Muscle of back (tissue), 13 donors: Measurements from ENCODE around the gene SDCBP2. TPM values are rescaled to one million over a fixed set of nuclear protein-coding genes. Genes with fewer than 3 reads are reported as not detected.

Experiments
- DNase-seq, 3 donors: peaks; one replicate each; pipeline versions ENCODE4 v3.0.0 to v3.0.0-alpha.2; 2013
- long read RNA-seq, 9 donors: transcript quantifications; one replicate each; lab custom pipeline, GENCODE V29; 2026
- polyA plus RNA-seq, 10 donors: library from polyadenylated mRNA; unstranded; fragments of 120-200 nt; gene quantifications; one replicate each; pipeline ENCODE4 v1.2.1, GENCODE V29; 2013; ENCODE audit not compliant: insufficient read length in 10 of 10

The SDCBP2 gene
- 1 to 10 TPM in 9 of 10 donors, under 1 TPM in 1; 0.83 to 2.7 (median 1.8) TPM for polyA plus RNA-seq
- long read RNA-seq, donor 1 = 0 reads
- long read RNA-seq, donor 2 = 0 reads
- long read RNA-seq, donor 3 = 0 reads
- long read RNA-seq, donor 4, partial matches to known transcripts = 0 of 1 reads
- long read RNA-seq, donor 4, other reads (novel, unspliced or antisense) = 0 of 1 reads
- long read RNA-seq, donor 5, partial matches to known transcripts = 0 of 1 reads
- long read RNA-seq, donor 5, other reads (novel, unspliced or antisense) = 0 of 1 reads
- long read RNA-seq, donor 6, partial matches to known transcripts = 0 of 1 reads
- long read RNA-seq, donor 6, other reads (novel, unspliced or antisense) = 0 of 1 reads
- long read RNA-seq, donor 7 = 0 reads
- long read RNA-seq, donor 8, partial matches to known transcripts = 0 of 1 reads
- long read RNA-seq, donor 8, other reads (novel, unspliced or antisense) = 0 of 1 reads
- long read RNA-seq, donor 9 = 0 reads

DNA sequence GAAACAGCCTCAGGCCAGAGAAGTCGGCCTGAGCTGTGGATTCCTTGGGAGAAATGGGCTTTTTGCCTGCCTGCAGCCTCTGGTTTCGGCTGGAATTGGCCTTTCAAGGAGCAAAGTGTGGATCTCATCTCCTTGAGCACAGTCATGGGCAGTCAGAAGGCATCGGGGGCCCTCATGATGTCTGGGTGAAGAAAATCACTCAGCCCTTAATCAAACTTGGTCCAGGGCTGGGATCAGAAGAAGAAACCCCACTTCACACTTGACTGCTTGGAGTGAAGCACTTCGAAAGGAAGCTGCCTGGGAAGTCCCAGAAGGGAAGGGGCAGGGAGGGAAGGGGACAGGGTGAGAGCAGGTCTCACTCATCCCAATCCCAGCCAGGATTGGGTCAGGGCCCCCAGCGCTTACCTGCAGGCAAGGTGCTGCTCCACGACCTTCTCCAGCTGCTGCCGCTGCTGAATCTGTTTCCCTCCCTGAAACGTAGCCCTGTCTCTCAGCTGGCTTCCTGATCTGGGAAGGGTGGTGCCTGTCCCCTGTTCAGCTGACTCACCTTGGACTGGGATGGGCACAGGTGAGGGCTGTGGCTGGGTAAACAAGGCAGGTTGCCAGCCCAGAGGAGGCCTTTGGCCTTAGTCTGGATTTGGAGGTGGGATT is at the start of gene SDCBP2:
Gene SDCBP2, minus strand, starts transcription at position 460 of the 651 bp plus-strand sequence. CDS start 8,723 bp downstream, outside the sequence.
- no peak for DNase-seq

DNA sequence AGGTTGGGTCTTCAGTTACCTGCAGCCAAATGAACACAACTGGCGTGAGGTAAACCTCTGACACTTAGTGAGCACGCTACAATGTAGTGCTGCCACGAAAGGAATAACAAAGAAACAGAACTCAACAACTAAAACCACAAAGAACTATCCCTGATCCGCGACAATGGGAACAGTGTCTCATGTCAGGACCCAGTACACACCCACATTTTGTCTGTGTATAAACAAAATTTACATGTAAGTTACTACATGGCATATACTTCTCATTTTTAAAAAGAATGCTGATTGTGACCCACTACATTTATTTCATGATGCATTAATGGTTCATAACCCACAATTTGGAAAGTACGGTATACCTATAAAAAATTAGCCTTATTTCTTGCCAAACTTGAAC is 49.8 kb upstream of the SDCBP2 start:
- DNase-seq = no peak

DNA sequence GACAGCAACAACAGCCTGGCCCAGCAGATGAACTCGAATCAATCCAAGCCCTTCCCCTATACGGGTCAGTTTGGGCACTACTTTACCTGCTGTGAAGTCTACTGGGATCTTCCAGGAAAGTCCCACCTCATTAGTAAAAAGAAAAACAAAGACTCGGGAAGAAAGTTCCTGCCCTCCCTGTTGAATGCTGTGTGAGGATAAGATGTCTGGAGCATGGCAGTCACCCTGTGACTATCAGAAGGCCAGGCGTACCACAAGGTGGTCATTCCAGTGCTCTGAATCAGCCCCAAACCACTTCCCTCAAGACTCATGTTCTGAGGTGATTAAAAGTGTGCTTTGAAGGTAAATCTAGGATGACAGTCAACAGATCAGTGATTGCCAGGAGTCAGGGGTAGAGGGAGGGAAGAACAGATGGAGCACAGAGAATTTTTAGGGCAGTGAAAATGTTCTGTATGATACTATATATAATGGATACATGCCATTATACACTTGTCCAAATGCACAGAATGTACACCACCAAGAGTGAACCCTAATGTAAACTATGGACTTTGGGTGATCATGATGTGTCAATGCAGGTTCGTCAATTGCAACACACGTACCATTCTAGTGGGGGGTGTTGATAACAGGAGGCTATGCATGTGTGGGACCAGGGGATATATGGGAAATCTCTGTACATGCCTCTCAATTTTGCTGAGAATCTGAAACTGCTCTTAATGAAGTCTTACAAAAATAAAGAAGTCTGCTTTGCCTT is 49.2 kb upstream of the SDCBP2 start:
- DNase-seq = no peak

GRCh38 chr20:1377341-1377871 is 48.5 kb upstream of the SDCBP2 start:
- DNase-seq = no peak

GRCh38 chr20:1376408-1377270 is 47.7 kb upstream of the SDCBP2 start:
- no peak for DNase-seq

DNA sequence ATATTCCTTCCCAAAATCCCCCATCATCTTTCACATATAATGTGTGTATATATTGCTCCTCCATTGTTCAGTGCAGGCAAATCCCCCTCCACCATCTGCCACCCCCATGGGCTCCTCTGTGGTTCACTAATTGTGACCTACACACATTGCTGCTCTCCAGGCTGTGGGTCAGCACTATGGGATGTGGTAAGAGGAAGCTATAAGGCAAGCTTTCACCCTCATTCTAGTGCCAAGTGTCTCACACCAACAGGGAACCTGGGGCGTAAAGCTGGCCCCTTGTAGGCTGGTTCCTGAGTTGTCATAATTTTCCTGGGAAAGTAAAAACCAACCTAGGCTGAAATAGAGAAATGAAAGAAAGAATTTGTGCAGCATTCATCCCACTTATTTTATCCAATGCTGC is 47.1 kb upstream of the SDCBP2 start:
- DNase-seq = no peak

DNA sequence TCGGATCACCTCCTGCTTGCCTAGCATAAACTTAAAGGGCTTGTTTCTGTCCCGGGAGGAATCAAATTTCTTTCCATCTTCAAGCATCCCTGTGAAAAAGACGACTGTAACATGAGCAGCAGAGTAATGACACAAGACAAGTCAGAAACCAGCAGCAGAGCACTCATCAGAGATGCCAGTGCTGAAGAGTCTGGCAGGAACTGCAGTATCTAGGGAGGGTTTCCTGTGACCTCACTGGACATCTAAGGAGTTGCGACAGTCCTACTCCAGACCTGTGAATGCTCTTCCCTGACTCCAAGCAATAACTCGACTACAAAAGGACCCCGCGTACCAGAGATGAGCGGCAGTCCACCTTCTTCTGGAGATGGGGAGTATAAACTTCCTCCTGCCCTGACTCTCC is 46.6 kb upstream of the SDCBP2 start:
- no peak for DNase-seq

DNA sequence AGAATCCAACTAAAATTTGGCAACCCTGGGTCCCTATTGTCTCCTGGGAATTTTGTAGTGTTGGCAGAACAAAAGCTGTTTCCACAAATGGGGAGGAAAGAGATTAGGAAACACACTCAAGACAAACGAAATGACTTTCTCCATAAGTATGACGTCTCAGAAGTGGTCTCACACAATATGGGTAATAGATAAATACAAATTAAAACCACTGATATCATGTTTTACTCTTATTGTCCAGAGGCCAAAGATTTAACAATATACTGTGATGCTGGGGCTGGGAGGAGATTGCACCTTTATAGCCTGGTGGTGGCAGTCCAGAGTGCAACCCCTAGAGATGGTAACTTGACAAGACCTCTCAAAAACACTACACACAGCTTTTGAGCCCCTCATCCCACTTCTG is 45.3 kb upstream of the SDCBP2 start:
- no peak for DNase-seq

GRCh38 chr20:1373614-1374013 is 44.7 kb upstream of the SDCBP2 start:
- no peak for DNase-seq

- DNase-seq = no peak
These were observed 44.1 kb upstream of the SDCBP2 start for GRCh38 chr20:1373036-1373435.

DNA sequence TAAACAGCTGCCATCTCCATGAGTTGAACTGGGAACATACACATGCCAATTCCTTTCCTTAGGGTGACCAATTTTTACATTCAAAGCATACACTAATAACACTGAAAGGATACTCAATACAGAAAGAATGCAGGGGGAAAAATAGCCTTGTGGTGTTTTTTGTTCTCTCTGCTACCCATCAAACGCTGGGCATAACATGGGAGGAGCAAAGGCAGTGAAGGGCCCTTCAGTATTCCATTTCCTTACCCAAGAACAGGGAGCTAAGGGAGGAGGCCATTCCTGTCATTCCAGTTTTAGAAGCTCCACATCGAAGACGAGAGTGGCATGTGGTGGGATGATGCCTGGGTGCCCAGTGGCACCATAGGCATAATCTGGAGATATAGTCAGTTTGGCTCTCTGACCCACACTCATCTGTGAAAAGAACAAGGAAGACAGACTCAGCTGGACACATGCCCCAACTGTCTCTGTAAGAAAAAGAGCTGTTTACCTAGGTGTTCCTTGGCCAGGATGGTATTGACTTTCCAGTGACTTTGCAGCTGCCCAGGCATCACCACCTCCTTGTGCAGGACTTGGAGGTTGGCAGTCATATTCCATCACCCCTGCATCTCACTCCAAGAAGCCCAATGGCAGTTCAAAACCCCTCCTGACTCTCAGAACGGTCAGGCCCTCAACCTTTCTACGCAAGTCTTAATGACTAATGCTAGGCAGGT is 43.0 kb upstream of the SDCBP2 start:
- DNase-seq = no peak

DNA sequence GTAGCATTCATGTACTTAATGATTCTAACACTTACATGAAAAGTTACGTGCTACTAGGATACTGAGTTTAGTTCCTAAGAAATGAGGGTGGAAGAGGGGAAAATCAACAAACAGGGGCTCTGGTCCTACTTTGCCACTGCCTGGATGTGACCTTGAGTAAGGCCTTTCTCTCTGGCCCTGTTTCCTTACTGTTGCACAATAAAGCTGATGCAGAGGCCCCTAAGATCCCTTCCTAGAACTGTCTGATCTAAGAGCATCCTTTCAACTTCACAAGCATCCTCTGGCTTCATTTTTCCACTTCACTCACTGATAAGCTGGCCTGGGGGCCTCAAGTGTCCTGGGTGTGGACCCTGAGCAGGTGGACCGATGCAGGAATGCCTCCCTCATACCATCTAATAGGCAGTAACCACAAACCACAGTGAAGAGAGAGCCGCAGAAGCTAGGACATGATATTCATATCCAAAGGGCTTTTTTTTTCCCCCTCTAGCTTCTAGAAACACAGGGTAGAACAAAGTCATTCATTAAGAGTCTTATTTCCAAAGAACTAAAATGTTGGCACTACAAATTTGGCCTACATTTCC is 42.4 kb upstream of the SDCBP2 start:
- no peak for DNase-seq

- DNase-seq = no peak
These were observed 41.7 kb upstream of the SDCBP2 start for GRCh38 chr20:1370548-1371110.

GRCh38 chr20:1369970-1370369 is 41.0 kb upstream of the SDCBP2 start:
- DNase-seq = no peak

DNA sequence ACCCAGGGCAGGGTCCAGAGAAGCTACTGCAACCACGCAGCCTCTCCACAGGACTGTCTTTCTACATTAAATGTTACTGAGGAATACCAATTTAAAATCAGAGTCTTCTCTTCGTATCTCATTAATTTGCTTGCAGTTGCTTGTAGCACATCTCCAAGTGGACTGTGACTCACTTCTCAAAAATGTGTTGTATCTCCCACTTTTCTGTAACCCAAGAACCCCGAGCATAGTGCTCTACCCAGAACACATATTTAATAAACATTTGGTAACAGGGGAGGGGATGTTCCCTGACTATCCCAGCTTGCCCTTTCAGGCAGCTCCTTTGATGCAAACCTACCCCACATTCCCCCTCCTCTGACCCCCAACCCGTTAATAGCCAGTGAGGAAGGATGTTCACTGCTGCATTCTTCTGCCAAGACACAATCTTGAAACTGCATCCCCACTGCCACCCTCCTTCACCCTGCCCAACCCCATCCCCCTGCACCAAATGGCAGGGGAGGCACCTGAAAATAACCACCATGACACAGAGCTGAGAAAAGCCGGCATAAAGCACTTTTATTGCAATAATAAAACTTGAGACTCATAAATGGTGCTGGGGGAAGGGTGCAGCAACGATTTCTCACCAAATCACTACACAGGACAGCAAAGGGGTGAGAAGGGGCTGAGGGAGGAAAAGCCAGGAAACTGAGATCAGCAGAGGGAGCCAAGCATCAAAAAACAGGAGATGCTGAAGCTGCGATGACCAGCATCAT is 39.7 kb upstream of the SDCBP2 start:
- no peak for DNase-seq

GRCh38 chr20:1367479-1367878 is 38.5 kb upstream of the SDCBP2 start:
- DNase-seq = no peak

DNA sequence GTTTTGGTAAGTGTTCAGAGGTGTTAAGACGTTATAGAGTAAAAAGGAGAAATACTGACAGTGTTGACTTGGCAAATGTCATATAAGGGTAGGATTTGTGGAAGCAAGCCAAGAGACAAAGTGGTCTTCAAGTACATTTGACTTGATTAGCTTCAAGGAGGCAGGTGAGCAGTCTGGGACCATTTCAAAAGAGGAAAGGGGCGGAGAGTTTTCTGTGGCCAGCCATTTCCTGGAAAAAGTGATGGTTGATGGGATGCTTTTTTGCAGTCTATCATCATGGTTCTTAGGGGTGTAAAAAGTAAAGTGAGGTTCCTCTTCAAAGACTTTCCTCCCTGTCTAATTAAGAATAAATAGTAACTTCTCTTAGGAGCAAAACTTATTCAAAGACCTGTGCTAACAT is 35.2 kb upstream of the SDCBP2 start:
- no peak for DNase-seq

- no peak for DNase-seq
These were observed 34.6 kb upstream of the SDCBP2 start for GRCh38 chr20:1363522-1363921.

DNA sequence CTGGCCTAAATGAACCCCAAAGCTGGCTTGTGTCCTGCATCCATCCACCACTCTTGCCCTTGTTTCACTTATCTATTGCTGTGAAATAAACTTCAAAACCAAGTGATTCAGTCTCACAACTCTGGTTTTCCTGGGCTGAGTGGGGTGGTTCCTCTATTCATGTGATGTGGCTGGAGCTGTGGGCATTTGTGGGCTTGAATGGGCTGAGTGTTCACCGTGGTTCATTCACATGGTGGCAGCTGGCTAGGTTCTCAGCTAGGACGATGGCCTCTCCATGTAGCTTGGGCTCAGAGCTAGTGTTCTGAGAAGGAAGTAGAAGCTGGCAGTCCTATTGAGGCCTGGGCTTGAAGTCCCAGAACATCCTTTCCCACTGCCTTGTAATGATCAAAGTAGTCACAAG is 33.5 kb upstream of the SDCBP2 start:
- no peak for DNase-seq
